Psoas muscle (tissue), 8 donors: ENCODE data around the gene ATP1B1. TPM values are rescaled to one million over a fixed set of nuclear protein-coding genes. Genes with fewer than 3 reads are reported as not detected.
"Not testable (repeated sequence)": the region's sequence is repeated elsewhere in the genome, so short reads cannot be mapped to it uniquely, and the experiment has no call there.

Source experiments
- ATAC-seq, 4 donors: fragments of 200-7000 bp; cut with Tn5 transposase; one replicate each; pipeline ENCODE4 v1.9.1; 2020; ENCODE audit warnings: moderate library complexity in 3 of 4, mild to moderate bottlenecking in 2 of 4
- DNase-seq, 2 donors: peaks; one replicate each; pipeline ENCODE4 v3.0.0-alpha.2; 2020
- H3K27ac ChIP-seq: fragments of 200-600 bp; one replicate; pipeline ENCODE4 v1.8.0; 2022
- H3K27me3 ChIP-seq, 3 donors: fragments of 200-600 bp in 1 of 3; one replicate each; pipeline versions ENCODE4 v1.6.1 to v1.8.0; 2013 to 2022; ENCODE audit warnings: low read length in 2 of 3, mild to moderate bottlenecking in 2 of 3, moderate library complexity in 1 of 3; ENCODE audit not compliant: insufficient read depth in 3 of 3
- H3K36me3 ChIP-seq, 2 donors: fragments of 200-600 bp in 1 of 2; one replicate each; pipeline versions ENCODE4 v1.6.1 to v1.8.0; 2013 to 2022; ENCODE audit warnings: low read depth in 1 of 2, mild to moderate bottlenecking in 1 of 2, moderate library complexity in 1 of 2; ENCODE audit not compliant: insufficient read depth in 1 of 2
- H3K4me1 ChIP-seq: fragments of 200-600 bp; one replicate; pipeline ENCODE4 v1.8.0; 2022
- H3K4me3 ChIP-seq: fragments of 200-600 bp; one replicate; pipeline ENCODE4 v1.8.0; 2022; ENCODE audit warnings: mild to moderate bottlenecking
- H3K9me3 ChIP-seq: fragments of 200-600 bp; one replicate; pipeline ENCODE4 v1.8.0; 2022
- CTCF ChIP-seq: fragments of 200-600 bp; IDR thresholded peaks from one replicate; pipeline ENCODE4 v1.8.0; 2022; ENCODE audit warnings: antibody characterized with exemption
- WGBS, 3 donors: extraction: QIAGEN DNeasy Blood & Tissue Kit; methylation state at CpG; one replicate each; pipeline versions ENCODE4 v1.1.6 to v1.1.7; 2013; 5-methylcytosine and 5-hydroxymethylcytosine counted together
- intact Hi-C, 2 donors: fragments of 100-400 bp; cut with DNase I; formaldehyde crosslinking; loops; one replicate each; pipeline versions ENCODE4 v1.11.0 to v1.14.2; 2022
- polyA plus RNA-seq, 3 donors: library from polyadenylated mRNA; stranded (reverse); fragments of 200-250 nt; gene quantifications; one replicate each; pipeline ENCODE4 v1.2.3, GENCODE V29; 2013
- total RNA-seq, 4 donors: library from RNA; stranded (reverse); fragmentation: NEBNext Ultra II Directional in 2 of 4; extraction: Animal tissue kit (Norgen Biotek cat#: 25700) in 2 of 4; gene quantifications; one replicate each; pipeline versions ENCODE4 v1.2.1 to v1.2.4, GENCODE V29; 2021 to 2023
- donor health status: healthy with polysubstance abuse.
- donor health status: DM: no; HTN: no; CAD: no; lungs with moderate emphysema.
- donor health status: Bipolar disorder and iron deficiency.
- donor health status: healthy.
- donor health status: DM: yes; HTN: yes; CAD: no.
- donor health status: DM: no; HTN: no; CAD: no.
- donor health status: DM: no; HTN: no; CAD: no.
- donor health status: DM: yes; HTN: yes; CAD: no.

ATP1B1 gene
- total and polyA plus RNA-seq, 7 donors, result 176 to 1,098 (median 290) TPM

GRCh38 chr1:169175461-169175860 lies 69.0 kb downstream of the ATP1B1 start:
- Histone ChIP-seq H3K9me3 (no peaks in the 10 kb centered on the region), H3K36me3 (no peaks in the 10 kb centered on the region), H3K27ac (no peak overlapping the region), H3K4me3 (no peak overlapping the region), H3K4me1 (no peaks in the 10 kb centered on the region), H3K27me3 (no peaks in the 10 kb centered on the region)
- intact Hi-C loops, result no loop called here
- no peak for DNase-seq
- WGBS, 3 donors, result 54 to 68% (median 60%) methylated on average over 2 of the region's 2 CpGs
- no peak for ATAC-seq
- no peak for TF ChIP-seq CTCF

- not testable (repeated sequence) for H3K4me3 ChIP-seq
- WGBS, 3 donors, result 97 to 100% (median 99%) methylated on average over 3 of the region's 3 CpGs
Observed at GRCh38 chr1:169179431-169179830, 72.9 kb downstream of the ATP1B1 start.

GRCh38 chr1:169180174-169180573 lies 73.7 kb downstream of the ATP1B1 start:
- TF ChIP-seq CTCF, result no peak
- no peaks in the 10 kb centered on the region for H3K36me3 ChIP-seq
- 88 to 97% (median 94%) methylated on average over 3 of the region's 3 CpGs for WGBS, 3 donors
- intact Hi-C loops, result loop anchor here in 1 of 2 donors (5.0 kb wide), 1 partner anchor 33 kb away; no protein-coding TSS in a partner anchor
- H3K27ac ChIP-seq, result no peak overlapping the region
- DNase-seq (no peak), ATAC-seq (no peak)
- H3K9me3 ChIP-seq, result no peaks in the 10 kb centered on the region
- peaks cover 15% of the 10 kb centered on the region for H3K4me1 ChIP-seq
- no peaks in the 10 kb centered on the region for H3K27me3 ChIP-seq
- H3K4me3 ChIP-seq, result no peak overlapping the region

More at GRCh38 chr1:169179431-169179830, 72.9 kb downstream of the ATP1B1 start:
- H3K27me3 ChIP-seq, ATAC-seq, H3K36me3 ChIP-seq, intact Hi-C loops, DNase-seq, H3K9me3 ChIP-seq, H3K4me1 ChIP-seq, H3K27ac ChIP-seq: not testable (repeated sequence)
